ENCODE data around the gene CDH4.

Gene CDH4

DNA sequence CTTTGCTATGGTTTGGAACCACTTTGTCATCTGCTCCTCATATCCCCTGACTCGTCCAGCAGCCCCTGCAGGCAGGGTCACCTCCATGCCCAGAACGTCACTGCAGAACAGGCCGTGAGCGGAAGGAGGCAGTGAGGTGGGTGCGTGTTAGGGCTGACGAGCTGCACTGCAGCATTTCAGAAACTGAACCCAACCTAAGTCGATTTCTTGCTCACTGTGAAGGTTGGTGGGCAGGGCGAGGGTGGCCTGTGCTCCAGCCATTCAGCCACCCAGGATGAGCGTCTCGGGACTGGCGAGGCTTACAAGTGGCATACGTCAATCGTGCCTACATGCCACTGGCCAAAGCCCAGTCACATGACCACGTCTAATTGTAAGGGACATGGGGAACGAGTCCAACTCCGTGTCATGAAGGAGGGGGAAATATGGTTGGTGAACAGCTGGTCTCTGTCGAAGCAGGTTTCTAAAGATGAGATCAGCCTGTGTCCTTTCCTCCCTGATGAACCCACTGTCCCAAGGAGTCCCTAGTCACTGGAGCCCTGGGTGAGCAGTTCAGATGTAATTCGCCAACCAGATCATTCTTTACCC lies 524.5 kb downstream of the CDH4 start:
- no peak for DNase-seq

DNA sequence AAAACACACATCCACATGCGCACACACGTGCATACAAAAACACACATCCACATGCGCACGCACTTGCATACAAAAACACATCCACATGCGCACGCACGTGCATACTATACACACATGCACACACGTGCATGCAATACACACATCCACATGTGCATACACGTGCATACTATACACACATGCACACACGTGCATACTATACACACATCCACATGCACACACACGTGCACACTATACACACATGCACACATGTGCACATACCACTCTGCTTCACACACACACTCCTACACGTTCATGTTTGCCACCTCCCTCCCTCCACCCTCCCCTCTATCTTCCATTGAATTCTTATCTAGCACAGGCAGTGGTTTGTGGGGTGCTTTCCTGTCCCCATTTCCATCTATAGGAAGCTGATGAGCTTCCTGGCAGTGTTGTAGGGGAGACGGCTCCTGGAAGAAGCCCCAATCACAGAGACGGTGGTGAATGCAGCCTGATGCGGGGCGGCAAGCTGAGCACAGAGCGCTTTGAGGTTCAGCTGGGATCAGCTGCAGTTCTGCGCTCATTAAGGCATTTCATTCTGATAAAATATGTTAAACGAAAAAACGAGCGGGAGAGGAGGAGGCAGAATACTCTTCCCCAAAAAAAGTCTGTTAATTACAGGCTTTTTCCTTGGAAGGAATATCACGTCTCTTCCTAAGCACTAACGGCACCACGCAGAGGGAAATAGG lies 525.9 kb downstream of the CDH4 start:
- no peak for DNase-seq

DNA sequence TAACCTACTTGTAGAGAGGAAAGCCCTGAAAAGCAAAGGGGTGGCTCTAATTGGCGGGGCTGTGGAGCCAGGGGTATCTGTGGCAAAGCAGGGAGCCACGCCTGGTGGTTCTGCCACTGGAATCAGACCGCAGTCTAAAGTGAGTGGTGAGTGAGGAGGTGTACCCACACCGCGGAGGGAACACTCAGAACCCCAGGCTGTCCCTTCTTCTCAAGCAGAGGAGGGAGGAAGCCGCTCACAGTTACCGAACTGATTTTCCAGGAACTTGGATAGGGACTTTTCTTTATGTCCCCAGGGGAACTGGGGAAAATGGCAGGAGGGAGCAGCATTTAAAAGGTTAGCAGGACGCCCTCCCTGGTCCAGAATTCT lies 526.4 kb downstream of the CDH4 start:
- DNase-seq = no peak

DNA sequence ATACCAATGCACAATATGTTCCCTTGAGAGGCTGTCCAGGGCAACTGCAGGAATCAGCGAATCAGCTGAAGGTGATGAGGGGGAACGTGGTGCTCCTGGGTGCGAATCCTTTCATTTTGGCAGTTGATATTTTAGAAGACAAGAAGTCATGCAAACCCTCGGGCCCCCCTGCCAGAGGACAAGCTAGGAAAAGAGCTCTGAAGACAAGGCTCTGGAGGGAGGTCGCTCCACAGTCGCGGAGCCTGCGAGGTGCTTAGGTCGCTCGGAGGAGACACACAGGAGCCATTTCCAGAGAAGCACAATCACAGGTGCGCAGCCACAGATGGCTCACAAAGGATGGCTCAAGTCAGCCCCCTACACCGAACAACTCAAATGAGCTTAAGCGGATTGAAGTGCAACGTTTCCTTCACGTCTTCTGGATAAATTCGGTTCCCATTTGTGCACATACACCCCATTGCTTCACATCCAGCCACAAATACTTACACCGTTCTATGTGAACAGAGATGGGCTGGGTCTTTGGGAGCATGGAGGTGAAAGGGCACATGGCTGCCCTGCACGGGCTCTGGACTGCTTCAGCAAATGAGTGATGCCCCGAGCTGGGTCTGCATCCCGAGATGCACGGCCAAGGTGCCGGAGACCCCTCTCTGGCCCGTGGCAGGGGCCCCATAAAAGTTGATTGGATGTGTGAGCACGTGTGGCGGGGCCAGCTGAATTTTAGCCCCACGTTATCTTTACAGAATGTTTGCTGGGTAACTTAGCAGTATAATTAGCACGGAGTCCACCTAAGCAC lies 527.3 kb downstream of the CDH4 start:
- DNase-seq = no peak

DNA sequence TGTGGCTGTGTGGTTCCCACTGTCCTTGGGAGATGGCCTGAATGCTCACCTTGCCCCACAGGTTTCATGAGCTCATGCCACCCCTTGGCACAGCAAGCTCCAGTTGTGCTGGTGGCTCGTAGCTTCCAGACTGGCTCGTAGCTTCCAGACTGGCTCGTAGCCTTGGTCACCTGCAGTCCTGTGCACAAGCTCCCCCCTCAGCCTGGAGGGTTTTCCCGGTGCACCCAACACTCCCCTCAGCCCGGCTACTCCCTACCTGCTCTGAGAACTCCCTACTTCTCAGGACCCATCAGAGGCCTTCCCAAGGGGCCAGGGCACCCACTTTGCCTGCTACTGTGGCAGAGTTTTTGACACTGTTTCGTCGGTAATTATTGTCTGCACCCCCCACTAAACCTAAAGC lies 528.0 kb downstream of the CDH4 start:
- DNase-seq = no peak

DNA sequence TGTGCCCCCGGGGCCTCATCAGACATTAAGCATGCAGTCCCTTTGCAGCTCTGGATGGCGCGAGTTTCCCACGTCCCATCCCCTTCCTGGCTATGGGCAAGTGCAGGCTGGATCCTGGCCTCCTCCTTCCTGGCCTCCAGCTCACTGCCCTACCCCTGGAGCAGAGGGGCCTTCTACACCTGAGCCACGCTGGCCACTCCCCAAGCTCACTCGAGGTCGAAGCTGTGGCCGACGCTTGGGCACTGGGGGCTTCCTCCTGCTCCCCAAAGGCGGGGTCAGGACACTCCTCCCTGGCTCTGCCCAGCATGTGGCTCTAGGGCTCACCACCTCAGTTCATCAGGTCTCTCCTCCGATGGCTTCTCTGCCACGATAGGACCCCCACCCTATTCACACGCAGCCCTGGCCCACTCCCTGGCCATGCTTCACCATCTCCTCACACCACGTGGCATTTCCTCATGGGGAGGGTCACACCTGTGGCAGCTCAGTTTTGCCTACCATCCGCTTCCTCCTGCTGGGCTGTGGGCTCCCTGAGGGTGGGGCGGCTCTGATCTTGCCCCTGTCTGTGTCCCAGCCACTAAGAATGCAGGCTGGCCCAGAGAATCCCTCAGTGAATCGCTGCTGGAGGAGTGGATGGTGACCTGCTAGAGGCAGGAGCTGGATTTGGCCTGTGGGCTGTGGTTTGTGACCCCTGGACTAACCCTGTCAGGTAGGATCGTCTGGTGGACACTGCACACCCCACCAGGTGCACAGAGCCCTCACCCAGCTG lies 532.9 kb downstream of the CDH4 start:
- DNase-seq = no peak

DNA sequence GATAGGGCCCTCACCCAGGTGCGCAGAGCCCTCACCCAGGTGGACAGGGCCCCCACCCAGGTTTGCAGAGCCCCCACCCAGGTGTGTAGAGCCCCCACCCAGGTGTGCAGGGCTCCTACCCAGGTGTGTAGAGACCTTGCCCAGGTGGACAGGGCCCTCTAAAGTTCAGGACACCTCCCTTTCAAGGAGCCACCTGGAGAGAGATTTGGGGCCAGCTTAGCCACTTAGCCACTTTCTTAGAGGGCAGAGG lies 533.4 kb downstream of the CDH4 start:
- no peak for DNase-seq

DNA sequence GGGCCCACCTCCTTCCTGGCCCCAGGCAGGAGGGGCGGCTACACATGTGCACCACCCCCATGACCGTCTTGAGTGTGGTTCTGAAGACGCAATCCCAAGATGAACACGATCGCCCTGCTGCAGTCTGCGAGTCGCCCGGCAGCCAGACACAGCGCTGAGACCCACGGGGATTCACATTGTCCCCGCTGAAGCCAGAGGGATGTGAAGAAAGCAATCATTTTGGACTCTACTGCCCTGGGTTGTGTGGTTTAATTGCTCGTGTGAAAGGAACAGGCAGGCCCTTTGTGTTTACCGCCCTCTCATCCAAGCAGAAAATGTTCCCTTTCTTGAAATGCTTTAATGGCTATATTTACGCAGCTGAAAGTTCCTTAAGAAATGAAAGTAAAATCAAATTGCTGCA lies 534.2 kb downstream of the CDH4 start:
- DNase-seq = no peak

DNA sequence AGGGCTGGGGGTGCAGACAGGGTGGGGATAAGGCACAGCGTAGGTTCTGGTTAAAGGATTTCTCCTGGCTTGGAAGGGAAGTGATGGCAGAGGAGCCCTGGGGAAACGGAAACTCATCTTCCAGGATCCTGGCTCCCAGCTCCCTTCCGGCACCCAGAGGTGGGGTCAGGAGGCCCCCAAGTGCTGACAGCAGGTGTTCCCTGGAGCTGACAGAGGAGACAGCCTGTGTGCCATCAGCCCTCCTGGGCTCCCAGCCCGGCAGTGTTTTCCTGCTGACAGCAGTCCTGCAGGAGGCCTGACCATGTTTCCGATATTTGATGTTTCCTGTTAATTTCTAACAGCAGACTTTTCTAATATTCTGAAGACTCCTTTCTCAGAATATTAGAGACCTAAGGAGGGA lies 536.3 kb downstream of the CDH4 start:
- no peak for DNase-seq

DNA sequence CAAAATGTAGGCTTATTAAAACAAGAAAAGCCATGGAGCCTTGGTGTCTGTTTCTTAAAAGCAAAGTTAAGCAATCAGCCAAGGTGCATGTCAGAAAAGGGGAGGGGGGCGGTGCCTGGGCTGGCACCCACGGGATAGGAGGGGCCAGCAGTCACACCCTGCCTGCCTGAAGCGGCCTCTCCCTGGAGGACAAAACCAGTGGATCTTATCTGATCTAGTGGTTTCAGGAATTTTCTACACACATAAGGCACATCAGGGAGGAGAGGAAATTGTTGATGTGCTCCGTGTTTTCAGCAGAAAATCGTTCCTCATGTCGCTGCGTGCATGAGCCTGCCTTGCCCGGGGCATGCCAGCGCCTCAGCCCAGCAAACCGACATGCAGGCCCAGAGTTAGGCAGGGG lies 537.3 kb downstream of the CDH4 start:
- no peak for DNase-seq

DNA sequence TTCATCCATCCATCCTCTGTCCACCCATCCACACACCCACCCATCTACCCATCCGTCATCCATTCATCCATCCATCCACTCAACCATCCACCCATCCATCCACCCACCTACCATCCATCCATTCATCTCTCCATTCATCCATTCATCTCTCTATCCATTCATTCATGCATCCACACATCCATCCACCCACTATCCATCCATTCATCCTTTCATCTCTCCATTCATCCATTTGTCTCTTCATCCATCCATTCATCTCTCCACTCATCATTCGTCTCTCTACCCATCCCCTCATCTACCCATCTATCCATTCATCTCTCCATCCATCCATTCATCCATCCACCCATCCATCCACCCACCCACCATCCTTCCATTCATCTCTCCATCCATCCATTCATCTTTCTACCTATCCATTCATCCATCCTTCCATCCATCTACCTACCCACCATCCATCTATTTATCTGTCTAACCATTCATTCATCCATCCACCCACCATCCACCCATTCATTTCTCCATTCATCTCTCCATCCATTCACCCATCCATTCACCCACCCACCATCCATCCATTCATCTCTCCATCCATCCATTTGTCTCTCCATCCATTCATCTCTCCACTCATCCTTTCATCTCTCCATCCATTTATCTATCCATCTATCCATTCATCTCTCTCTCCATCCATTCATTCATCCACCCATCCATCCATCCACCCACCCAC lies 538.2 kb downstream of the CDH4 start:
- no peak for DNase-seq

DNA sequence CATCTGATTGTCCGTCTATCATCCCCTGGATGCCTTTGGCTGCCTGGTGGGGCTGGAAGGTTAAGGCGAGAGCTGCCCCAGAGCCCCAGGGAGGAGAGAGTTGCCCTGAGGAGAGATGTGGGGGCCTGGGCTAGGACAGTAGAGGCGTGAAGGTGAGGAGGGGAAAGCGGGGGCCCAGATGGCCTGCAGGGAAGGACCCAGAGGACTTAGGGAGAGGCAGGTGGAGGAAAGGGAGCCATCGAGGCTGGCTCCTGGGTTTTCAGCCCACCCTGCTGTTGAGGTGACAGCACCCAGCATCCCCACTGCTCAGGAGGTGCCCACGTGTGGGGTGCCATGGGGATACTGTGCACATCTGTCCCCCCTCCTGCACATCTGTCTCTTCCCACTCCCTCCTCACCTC lies 539.9 kb downstream of the CDH4 start:
- no peak for DNase-seq

DNA sequence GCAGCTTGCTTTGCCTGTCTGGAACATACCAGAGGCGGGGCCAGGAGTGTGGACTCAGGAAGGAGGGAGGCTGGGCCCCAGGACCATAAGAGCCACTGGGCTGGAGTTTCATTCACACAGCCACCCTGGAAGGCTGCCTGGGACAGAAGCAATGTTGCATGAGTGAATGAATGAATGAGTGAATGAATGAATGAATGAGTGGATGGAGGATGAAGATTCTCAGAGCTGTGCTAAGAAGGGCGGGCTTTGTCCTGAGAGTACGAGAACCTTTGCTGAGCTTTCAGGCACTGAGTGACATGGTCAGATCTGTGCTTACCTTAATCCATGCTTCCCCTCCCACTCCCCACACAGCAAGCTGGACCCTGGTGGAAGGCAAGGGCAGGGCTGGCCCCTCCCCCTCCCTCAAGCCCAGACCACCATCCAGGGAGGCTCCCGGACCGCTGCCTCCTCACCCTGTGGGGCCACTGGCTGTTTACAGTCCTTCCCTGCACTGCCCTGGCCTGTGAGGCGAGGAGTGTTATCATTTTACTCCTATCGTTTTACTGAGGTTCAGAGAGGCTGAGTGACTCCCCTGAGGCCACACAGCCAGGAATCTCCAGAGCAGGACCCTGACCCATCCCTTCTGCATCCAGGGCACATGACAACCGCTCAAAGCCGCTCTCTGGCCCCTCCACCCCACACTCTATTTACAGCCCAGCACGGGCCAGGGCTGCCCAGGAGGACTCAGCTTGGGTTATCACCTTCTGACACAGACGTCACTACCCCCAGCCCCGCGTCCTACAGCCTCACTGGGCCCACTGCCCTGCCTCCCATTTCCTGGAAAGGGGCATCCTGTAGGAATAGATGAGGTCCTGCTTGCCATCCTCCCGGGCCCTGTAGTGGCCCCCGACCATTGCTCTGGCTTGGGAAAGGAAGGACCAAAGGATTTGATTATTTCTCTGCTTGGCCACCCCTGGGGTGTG lies 543.9 kb downstream of the CDH4 start:
- DNase-seq = no peak

DNA sequence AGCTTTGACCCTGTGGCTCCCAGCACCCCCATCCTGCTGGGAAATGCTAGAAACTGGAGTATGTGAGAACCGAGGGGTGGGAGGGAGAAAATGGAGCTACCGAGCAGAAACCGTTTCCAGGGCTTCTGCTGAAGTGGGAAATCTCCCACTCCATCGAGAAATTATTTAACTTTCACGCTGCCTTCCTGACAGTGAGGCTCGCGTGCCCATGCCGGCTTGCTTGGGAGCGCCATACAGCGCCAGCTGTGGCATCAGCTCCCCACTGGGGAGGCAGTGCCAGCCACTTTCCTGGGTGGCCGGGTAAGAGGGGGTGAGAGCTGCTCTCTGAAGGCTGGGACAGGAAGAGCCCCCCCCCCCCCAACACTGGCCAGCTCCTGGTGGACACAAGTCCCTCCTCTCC lies 544.7 kb downstream of the CDH4 start:
- DNase-seq = no peak

DNA sequence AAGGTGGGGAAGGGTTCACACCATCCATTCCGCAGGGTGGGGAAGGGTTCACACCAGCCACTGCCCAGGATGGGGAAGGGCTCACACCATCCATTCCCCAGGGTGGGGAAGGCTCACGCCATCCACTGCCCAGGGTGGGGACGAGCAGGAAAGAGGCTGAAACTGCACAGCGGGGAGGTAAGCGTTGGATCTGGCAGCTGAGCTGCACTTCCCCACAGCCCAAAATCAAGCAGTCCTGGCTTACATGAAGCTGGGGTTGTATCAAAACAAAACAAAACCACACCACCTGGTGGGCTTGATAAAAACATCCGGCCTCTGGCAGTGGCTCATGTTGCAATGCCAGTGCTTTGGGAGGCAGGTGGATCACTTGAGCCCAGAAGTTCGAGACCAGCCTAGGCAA lies 545.1 kb downstream of the CDH4 start:
- no peak for DNase-seq

DNA sequence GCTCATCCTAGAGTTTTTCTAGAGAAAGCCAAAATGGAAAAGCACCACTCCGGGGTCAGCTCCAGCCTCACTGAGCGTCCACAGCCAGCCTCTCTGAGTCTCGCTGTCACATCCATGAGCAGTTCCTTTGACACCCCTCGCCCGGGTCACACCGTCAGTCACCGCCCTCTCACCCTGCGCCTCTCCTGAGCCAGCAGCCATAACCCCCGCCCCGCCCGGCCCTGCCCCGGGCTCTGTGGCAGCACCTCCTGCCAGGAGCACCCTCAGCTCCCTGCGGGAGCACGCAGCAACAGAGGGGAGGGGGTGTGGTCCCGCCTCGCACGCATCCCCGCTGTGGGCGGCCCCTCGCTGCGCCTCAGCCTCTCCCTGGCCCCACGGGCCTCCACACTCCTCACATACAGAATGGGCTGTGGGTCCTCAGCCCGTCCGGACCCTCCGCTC lies 545.9 kb downstream of the CDH4 start:
- DNase-seq = no peak

DNA sequence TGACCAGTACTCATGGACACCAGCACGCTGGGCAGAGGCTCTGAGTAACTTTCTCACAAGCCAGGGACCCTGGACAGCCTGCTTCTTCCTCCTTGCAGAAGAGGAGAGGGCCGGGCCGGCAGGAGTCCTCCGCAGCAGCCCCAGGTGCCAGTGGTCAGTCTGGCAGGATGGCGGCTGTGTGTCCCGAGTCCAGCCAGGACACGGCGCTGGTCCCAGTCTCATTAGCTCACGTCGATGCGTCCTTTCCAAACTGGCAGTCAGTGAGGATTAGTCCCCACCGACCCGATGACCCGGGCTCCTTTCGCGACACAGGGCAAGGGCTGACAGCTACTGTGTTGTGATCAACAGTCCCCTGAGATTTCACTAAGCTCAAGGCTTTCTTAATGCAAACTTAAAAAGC lies 546.6 kb downstream of the CDH4 start:
- DNase-seq = no peak

DNA sequence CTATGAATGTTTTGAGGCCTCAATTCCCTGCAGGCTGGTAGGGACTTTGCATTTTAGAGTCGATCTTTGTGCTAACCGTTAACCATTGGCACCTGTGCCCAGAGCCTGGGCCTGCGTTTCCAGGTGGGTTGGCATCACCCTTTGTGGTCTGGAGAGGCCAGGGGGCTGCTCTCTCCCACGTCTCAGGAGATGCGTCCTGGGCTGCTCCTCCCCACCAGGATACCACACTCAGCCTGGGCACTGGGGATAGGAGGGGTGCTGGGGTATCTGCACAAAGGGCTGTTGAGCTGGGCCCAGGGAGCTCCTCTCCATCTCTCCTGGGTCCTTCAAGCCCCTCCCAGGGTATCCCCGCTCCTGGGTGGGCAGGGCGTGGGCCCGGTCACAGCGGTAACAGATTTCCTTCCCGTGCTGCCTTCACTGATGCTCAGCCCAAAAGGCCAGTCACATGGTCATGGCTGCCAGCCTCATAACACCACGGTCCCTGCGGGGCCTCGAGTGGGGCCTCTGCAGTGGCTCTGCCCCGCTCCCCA lies 547.4 kb downstream of the CDH4 start:
- no peak for DNase-seq

DNA sequence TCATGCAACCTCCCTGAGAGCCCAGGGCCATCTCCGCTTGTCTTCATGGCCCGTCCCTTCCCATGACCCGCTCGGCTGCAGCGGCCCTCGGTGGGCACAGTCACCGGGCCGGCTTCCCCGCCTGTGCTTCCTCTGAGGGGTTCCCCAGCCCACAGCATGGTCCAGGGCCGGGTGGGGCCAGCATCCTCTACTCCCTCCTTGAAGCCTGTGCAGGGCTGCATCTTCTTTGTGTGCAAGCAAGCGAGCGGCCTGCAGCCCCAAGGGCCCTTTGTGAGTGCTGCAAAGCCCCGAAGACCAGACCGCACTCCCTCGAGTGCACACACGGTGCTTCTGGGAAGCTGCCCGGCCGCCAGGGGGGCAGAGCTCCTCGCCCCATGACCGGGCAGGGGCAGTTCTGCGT lies 547.9 kb downstream of the CDH4 start:
- no peak for DNase-seq

DNA sequence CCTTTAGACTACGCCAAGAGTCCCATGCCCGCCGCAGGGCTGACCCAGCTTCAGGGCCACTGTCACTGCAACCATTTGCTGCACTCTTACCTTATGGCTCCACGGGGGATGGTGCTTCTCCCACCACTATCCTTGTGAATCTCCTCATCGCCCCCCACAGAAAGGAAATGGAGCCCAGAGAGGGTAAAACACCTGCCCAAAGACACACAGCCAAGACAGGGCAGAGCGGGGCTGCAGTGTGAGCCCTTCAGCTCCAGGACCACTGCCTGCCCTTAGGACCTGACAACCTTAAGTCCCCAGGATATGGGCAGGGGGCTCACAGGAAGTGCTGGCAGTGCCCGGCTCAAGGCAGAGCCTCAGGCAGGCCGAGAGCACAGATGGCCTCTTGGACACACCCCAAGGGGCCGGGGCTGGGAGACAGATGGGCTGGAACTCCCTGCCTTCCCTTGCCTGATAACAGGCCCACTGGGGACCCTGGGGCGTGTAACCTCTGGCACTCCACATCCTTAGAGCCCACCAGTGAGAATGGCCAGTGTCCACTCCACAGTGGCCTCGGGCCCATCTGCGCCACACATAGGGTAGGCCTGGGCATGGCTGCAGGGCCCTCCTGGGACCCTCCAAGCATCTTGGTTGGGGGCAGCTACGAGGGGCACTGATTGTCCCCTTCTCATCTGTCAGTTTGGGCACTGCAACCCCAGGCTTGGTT lies 548.5 kb downstream of the CDH4 start:
- no peak for DNase-seq

DNA sequence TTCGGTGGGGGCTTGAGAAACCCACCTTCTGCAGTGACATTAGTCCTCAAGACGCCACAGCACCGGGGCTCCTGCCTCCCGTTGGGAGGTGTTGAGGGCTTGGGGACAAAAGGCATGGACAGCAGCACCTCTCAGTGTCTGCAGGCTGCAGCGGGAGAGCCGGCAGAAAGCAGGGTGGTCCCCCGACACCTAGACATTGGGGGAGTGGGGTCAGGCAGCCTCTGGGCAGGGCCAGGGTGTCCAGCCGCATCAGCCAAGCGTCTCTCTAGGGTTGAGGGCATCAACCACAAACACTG lies 549.0 kb downstream of the CDH4 start:
- DNase-seq = no peak

All from fibroblast of skin of scalp (primary cell).